ENCODE data around the gene MAPKAPK3.

Gene MAPKAPK3

DNA sequence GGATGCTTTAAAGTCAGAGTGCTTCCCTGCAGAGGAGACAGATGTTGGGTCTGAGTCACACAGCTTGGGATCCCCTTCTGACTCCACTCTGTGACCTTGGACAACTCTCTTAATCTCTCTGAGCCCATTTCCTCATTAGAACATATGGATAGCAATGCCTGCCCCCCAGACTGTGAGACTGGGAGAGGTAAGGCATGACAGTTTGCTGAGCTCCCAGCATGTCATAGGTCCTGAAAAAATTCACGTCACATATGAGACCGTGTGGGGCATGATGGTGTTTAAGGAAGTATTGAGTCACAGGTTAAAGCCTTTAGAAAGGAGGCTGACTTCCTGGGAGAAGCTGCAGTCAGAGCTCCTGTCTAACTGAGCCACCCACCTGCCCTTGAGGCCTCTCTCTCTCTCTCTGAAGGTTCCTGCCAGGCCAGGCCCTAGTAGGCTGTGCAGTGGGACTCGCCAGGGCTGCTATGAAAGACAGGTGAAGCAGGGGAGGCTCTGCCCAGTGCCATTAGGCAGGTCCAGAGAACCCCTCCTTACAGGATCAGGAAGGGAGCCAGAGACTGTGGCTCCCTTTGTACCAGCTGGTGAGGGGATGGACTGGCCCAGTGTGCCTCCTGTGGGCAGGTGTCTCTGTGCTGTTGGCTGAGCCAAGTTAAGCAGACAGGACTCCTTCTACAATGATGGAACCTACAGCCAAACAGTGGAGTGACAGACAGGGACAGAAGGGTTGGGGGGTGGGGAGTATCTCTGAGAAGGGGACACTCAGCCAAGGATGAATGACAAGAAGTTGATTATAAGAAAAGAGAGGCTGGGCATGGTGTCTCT lies 38.3 kb downstream of the MAPKAPK3 start:
- Histone ChIP-seq H3K79me2 (ENCODE audit: control insufficient read depth, insufficient read depth, low read length, poor library complexity) (no peaks in the 10 kb centered on the region), H3K27ac (ENCODE audit: low read depth, low read length) (no peak overlapping the region), H2BK120ac (ENCODE audit: insufficient read depth, low read length, poor library complexity) (no peak overlapping the region), H3K4me3 (ENCODE audit: low read depth, low read length) (no peak overlapping the region), H2AFZ (ENCODE audit: insufficient read depth, low read length, poor library complexity) (no peak overlapping the region), H4K12ac (ENCODE audit: low read depth, low read length) (no peak overlapping the region), H3K4me2 (ENCODE audit: low read length) (no peak overlapping the region), H3K27me3 (ENCODE audit: insufficient read depth, low read length) (peaks cover 3% of the 10 kb centered on the region), H3K36me3 (ENCODE audit: control insufficient read depth in 1 of 2, insufficient read depth in 2 of 2, low read length in 2 of 2) (no peaks in the 10 kb centered on the region), H4K8ac (ENCODE audit: low read depth, low read length) (no peak overlapping the region), H3K79me1 (ENCODE audit: low read length) (no peaks in the 10 kb centered on the region), H4K91ac (ENCODE audit: low read depth, low read length) (no peak overlapping the region), H3K14ac (ENCODE audit: low read length) (no peak overlapping the region), H2BK5ac (ENCODE audit: low read depth, low read length, poor library complexity) (no peak overlapping the region), H2AK5ac (ENCODE audit: low read length) (no peak overlapping the region), H3K4me1 (ENCODE audit: control insufficient read depth in 1 of 2, insufficient read depth in 2 of 2, low read length in 2 of 2) (no peaks in the 10 kb centered on the region), H3K18ac (ENCODE audit: low read length) (no peak overlapping the region), H3K4ac (ENCODE audit: low read depth, low read length) (no peak overlapping the region), H3K9me3 (ENCODE audit: insufficient read depth, low read depth, low read length) (no peaks in the 10 kb centered on the region), H2BK12ac (ENCODE audit: low read length) (no peak overlapping the region), H3K9ac (ENCODE audit: low read length) (no peak overlapping the region), H3K23ac (ENCODE audit: low read length) (no peak overlapping the region)
- no peak for DNase-seq
- WGBS (ENCODE audit: extremely low coverage, insufficient coverage, insufficient read length) = no CpG with 5 or more reads among the region's 3 CpGs

DNA sequence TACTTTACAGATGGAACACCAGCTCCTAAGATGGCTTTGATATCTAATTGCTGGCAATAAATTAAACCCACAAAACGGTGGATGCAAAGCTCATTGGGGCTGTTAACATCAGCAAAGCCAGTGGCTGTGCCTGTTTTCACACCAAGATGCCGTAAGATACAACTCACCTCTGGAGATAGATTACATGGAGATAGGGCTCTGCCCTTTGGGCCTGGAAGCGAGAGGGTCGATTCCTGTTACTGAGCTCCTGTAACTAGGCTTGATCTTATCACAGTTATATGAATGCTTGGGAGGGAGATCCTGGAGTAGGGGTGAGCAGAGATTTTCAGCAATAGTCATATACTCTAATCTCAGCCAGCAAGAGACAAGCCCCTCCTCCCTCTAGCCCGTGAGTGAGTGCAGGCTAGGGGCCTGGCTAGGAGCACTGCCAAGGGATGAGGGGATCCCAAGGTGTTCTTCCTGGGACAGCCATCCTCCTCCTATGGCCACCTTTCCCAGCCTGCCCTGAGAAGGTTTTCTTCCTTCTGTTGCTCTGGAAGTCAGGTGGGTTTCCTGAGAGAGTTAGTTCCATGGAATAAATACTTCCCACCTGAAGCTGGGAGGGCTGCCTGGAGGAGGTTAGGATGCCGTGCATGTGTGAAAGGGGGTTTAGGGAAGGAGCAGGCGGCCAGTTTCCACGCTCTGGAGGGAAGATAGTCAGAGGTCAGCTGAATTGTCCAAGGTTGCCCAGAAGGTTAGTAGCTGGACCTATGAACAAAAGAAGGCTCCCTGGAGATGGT lies 39.7 kb downstream of the MAPKAPK3 start:
- Histone ChIP-seq H3K4ac (ENCODE audit: low read depth, low read length) (no peak overlapping the region), H3K4me3 (ENCODE audit: low read depth, low read length) (no peak overlapping the region), H3K4me1 (ENCODE audit: control insufficient read depth in 1 of 2, insufficient read depth in 2 of 2, low read length in 2 of 2) (no peaks in the 10 kb centered on the region), H4K12ac (ENCODE audit: low read depth, low read length) (no peak overlapping the region), H4K91ac (ENCODE audit: low read depth, low read length) (no peak overlapping the region), H3K4me2 (ENCODE audit: low read length) (no peak overlapping the region), H3K23ac (ENCODE audit: low read length) (no peak overlapping the region), H3K27me3 (ENCODE audit: insufficient read depth, low read length) (peaks cover 3% of the 10 kb centered on the region), H4K8ac (ENCODE audit: low read depth, low read length) (no peak overlapping the region), H3K79me1 (ENCODE audit: low read length) (no peaks in the 10 kb centered on the region), H3K79me2 (ENCODE audit: control insufficient read depth, insufficient read depth, low read length, poor library complexity) (no peaks in the 10 kb centered on the region), H3K9ac (ENCODE audit: low read length) (no peak overlapping the region), H3K18ac (ENCODE audit: low read length) (no peak overlapping the region), H2AFZ (ENCODE audit: insufficient read depth, low read length, poor library complexity) (no peak overlapping the region), H3K36me3 (ENCODE audit: control insufficient read depth in 1 of 2, insufficient read depth in 2 of 2, low read length in 2 of 2) (no peaks in the 10 kb centered on the region), H3K27ac (ENCODE audit: low read depth, low read length) (no peak overlapping the region), H2BK5ac (ENCODE audit: low read depth, low read length, poor library complexity) (no peak overlapping the region), H3K14ac (ENCODE audit: low read length) (no peak overlapping the region), H3K9me3 (ENCODE audit: insufficient read depth, low read depth, low read length) (no peaks in the 10 kb centered on the region), H2BK120ac (ENCODE audit: insufficient read depth, low read length, poor library complexity) (no peak overlapping the region), H2BK12ac (ENCODE audit: low read length) (no peak overlapping the region), H2AK5ac (ENCODE audit: low read length) (no peak overlapping the region)
- no CpG with 5 or more reads among the region's 8 CpGs for WGBS (ENCODE audit: extremely low coverage, insufficient coverage, insufficient read length)
- no peak for DNase-seq

DNA sequence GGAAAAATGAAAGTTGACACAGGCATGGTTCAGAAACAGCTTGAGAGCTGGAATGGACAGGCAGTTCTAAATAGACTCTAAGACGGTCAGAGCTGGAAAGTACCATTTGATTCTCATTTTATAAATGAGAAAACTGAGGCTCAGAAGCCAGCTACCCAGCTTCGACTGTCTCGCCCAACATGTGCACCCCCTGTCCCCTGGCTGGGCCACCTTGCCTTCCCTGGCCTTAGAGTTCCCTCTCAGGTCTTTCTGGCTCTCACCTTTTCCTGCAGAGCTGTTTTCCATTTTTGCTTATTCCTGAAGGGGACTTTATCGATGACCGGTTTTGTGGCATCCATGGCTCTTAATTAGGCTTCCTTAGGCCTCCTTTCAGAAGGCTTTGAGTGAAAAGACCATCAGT lies 40.5 kb downstream of the MAPKAPK3 start:
- Histone ChIP-seq H2AK5ac (ENCODE audit: low read length) (no peak overlapping the region), H3K27me3 (ENCODE audit: insufficient read depth, low read length) (peaks cover 3% of the 10 kb centered on the region), H3K9ac (ENCODE audit: low read length) (no peak overlapping the region), H2BK5ac (ENCODE audit: low read depth, low read length, poor library complexity) (no peak overlapping the region), H3K23ac (ENCODE audit: low read length) (no peak overlapping the region), H4K91ac (ENCODE audit: low read depth, low read length) (no peak overlapping the region), H3K18ac (ENCODE audit: low read length) (no peak overlapping the region), H3K27ac (ENCODE audit: low read depth, low read length) (no peak overlapping the region), H3K36me3 (ENCODE audit: control insufficient read depth in 1 of 2, insufficient read depth in 2 of 2, low read length in 2 of 2) (no peaks in the 10 kb centered on the region), H3K4me2 (ENCODE audit: low read length) (no peak overlapping the region), H3K79me1 (ENCODE audit: low read length) (no peaks in the 10 kb centered on the region), H2BK120ac (ENCODE audit: insufficient read depth, low read length, poor library complexity) (no peak overlapping the region), H2AFZ (ENCODE audit: insufficient read depth, low read length, poor library complexity) (no peak overlapping the region), H3K79me2 (ENCODE audit: control insufficient read depth, insufficient read depth, low read length, poor library complexity) (no peaks in the 10 kb centered on the region), H2BK12ac (ENCODE audit: low read length) (no peak overlapping the region), H3K4me1 (ENCODE audit: control insufficient read depth in 1 of 2, insufficient read depth in 2 of 2, low read length in 2 of 2) (no peaks in the 10 kb centered on the region), H4K8ac (ENCODE audit: low read depth, low read length) (no peak overlapping the region), H3K4ac (ENCODE audit: low read depth, low read length) (no peak overlapping the region), H3K14ac (ENCODE audit: low read length) (no peak overlapping the region), H4K12ac (ENCODE audit: low read depth, low read length) (no peak overlapping the region), H3K4me3 (ENCODE audit: low read depth, low read length) (no peak overlapping the region), H3K9me3 (ENCODE audit: insufficient read depth, low read depth, low read length) (no peaks in the 10 kb centered on the region)
- DNase-seq = no peak
- WGBS (ENCODE audit: extremely low coverage, insufficient coverage, insufficient read length) = no CpG with 5 or more reads among the region's 5 CpGs

DNA sequence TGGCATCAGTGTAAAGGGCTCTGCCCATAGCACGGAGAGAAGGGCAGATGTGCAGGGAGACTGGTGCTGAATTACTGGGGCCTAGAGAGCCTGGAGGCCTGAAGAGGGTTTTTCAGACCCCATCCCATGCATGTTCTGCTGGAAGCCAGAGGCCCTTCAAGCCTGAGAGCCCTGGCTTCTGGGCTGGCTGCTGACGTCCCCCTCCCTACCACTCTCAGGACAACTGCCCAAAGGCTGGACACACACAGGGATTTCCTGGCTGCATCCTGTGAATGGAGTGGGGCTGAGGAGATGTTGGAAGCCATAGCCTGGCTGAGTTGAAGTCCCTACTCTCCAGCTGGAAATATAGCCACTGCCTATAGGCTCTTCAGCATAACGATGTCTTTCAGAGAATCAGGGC lies 40.9 kb downstream of the MAPKAPK3 start:
- H2AK5ac ChIP-seq (ENCODE audit: low read length) = no peak overlapping the region
- no peak overlapping the region for H3K14ac ChIP-seq (ENCODE audit: low read length)
- H3K27me3 ChIP-seq (ENCODE audit: insufficient read depth, low read length) = peaks cover 3% of the 10 kb centered on the region
- no peak overlapping the region for H4K91ac ChIP-seq (ENCODE audit: low read depth, low read length)
- no peak overlapping the region for H3K9ac ChIP-seq (ENCODE audit: low read length)
- H3K36me3 ChIP-seq (ENCODE audit: control insufficient read depth in 1 of 2, insufficient read depth in 2 of 2, low read length in 2 of 2) = no peaks in the 10 kb centered on the region
- no peak overlapping the region for H3K4me2 ChIP-seq (ENCODE audit: low read length)
- no peaks in the 10 kb centered on the region for H3K79me1 ChIP-seq (ENCODE audit: low read length)
- no peak overlapping the region for H3K4me3 ChIP-seq (ENCODE audit: low read depth, low read length)
- WGBS (ENCODE audit: extremely low coverage, insufficient coverage, insufficient read length) = no CpG with 5 or more reads among the region's 3 CpGs
- H2BK120ac ChIP-seq (ENCODE audit: insufficient read depth, low read length, poor library complexity) = no peak overlapping the region
- H3K4ac ChIP-seq (ENCODE audit: low read depth, low read length) = no peak overlapping the region
- no peak overlapping the region for H3K23ac ChIP-seq (ENCODE audit: low read length)
- no peak overlapping the region for H3K27ac ChIP-seq (ENCODE audit: low read depth, low read length)
- H4K12ac ChIP-seq (ENCODE audit: low read depth, low read length) = no peak overlapping the region
- H3K79me2 ChIP-seq (ENCODE audit: control insufficient read depth, insufficient read depth, low read length, poor library complexity) = no peaks in the 10 kb centered on the region
- H2AFZ ChIP-seq (ENCODE audit: insufficient read depth, low read length, poor library complexity) = no peak overlapping the region
- H3K18ac ChIP-seq (ENCODE audit: low read length) = no peak overlapping the region
- no peak overlapping the region for H2BK5ac ChIP-seq (ENCODE audit: low read depth, low read length, poor library complexity)
- DNase-seq = no peak
- no peak overlapping the region for H2BK12ac ChIP-seq (ENCODE audit: low read length)
- no peak overlapping the region for H4K8ac ChIP-seq (ENCODE audit: low read depth, low read length)
- H3K4me1 ChIP-seq (ENCODE audit: control insufficient read depth in 1 of 2, insufficient read depth in 2 of 2, low read length in 2 of 2) = no peaks in the 10 kb centered on the region
- H3K9me3 ChIP-seq (ENCODE audit: insufficient read depth, low read depth, low read length) = no peaks in the 10 kb centered on the region
